Measurements from ENCODE around the gene CEP72. TPM values are rescaled to one million over a fixed set of nuclear protein-coding genes. Genes with fewer than 3 reads are reported as not detected.
"Not testable (repeated sequence)": the region's sequence is repeated elsewhere in the genome, so short reads cannot be mapped to it uniquely, and the experiment has no call there.

Gene CEP72
- total RNA-seq, 1 donor from 2014 or later = 7.6 TPM

GRCh38 chr5:580436-580835 is 31.7 kb upstream of the CEP72 start:
- no peak for TF ChIP-seq CTCF (IDR thresholded peaks at IDR 0.05)

GRCh38 chr5:581266-581665 is 30.9 kb upstream of the CEP72 start:
- peaks cover 36% of the 10 kb centered on the region for H3K27me3 Mint-ChIP-seq (ENCODE audit: unreplicated experiment)
- no peaks in the 10 kb centered on the region for H3K4me1 Mint-ChIP-seq (ENCODE audit: unreplicated experiment)
- H3K27ac Mint-ChIP-seq (ENCODE audit: unreplicated experiment) = no peak overlapping the region
- H3K36me3 Mint-ChIP-seq (ENCODE audit: unreplicated experiment) = no peaks in the 10 kb centered on the region
- H3K4me3 Mint-ChIP-seq (ENCODE audit: unreplicated experiment) = no peak overlapping the region
- DNase-seq (ENCODE audit: extremely low spot score, unreplicated experiment) = peak; percentile 59
- peaks cover 12% of the 10 kb centered on the region for H3K9me3 Mint-ChIP-seq (ENCODE audit: unreplicated experiment)
- TF ChIP-seq CTCF (IDR thresholded peaks at IDR 0.05) = no peak

More at GRCh38 chr5:580436-580835, 31.7 kb upstream of the CEP72 start:
- peak; percentile 60 for DNase-seq (ENCODE audit: extremely low spot score, unreplicated experiment)
- Mint-ChIP-seq H3K4me1 (ENCODE audit: unreplicated experiment) (no peaks in the 10 kb centered on the region), H3K27me3 (ENCODE audit: unreplicated experiment) (peaks cover 37% of the 10 kb centered on the region), H3K27ac (ENCODE audit: unreplicated experiment) (no peak overlapping the region), H3K36me3 (ENCODE audit: unreplicated experiment) (no peaks in the 10 kb centered on the region), H3K9me3 (ENCODE audit: unreplicated experiment) (peaks cover 13% of the 10 kb centered on the region), H3K4me3 (ENCODE audit: unreplicated experiment) (no peak overlapping the region)

GRCh38 chr5:581941-582340 is 30.2 kb upstream of the CEP72 start:
- peak; percentile 62 for DNase-seq (ENCODE audit: extremely low spot score, unreplicated experiment)
- Mint-ChIP-seq H3K4me1 (ENCODE audit: unreplicated experiment) (no peaks in the 10 kb centered on the region), H3K27me3 (ENCODE audit: unreplicated experiment) (peaks cover 33% of the 10 kb centered on the region), H3K4me3 (ENCODE audit: unreplicated experiment) (no peak overlapping the region), H3K27ac (ENCODE audit: unreplicated experiment) (no peak overlapping the region), H3K36me3 (ENCODE audit: unreplicated experiment) (no peaks in the 10 kb centered on the region), H3K9me3 (ENCODE audit: unreplicated experiment) (peaks cover 9% of the 10 kb centered on the region)
- no peak for TF ChIP-seq CTCF (IDR thresholded peaks at IDR 0.05)

GRCh38 chr5:582445-582844 is 29.7 kb upstream of the CEP72 start:
- H3K27ac Mint-ChIP-seq (ENCODE audit: unreplicated experiment); H3K4me1 Mint-ChIP-seq (ENCODE audit: unreplicated experiment); H3K4me3 Mint-ChIP-seq (ENCODE audit: unreplicated experiment); H3K9me3 Mint-ChIP-seq (ENCODE audit: unreplicated experiment); H3K36me3 Mint-ChIP-seq (ENCODE audit: unreplicated experiment); DNase-seq (ENCODE audit: extremely low spot score, unreplicated experiment): not testable (repeated sequence)
- peaks cover 32% of the 10 kb centered on the region for H3K27me3 Mint-ChIP-seq (ENCODE audit: unreplicated experiment)

- no peaks in the 10 kb centered on the region for H3K4me1 Mint-ChIP-seq (ENCODE audit: unreplicated experiment)
- no peaks in the 10 kb centered on the region for H3K36me3 Mint-ChIP-seq (ENCODE audit: unreplicated experiment)
- H3K27me3 Mint-ChIP-seq (ENCODE audit: unreplicated experiment) = peaks cover 25% of the 10 kb centered on the region
- H3K27ac Mint-ChIP-seq (ENCODE audit: unreplicated experiment) = no peak overlapping the region
- peaks cover under 1% of the 10 kb centered on the region for H3K9me3 Mint-ChIP-seq (ENCODE audit: unreplicated experiment)
- no peak for TF ChIP-seq CTCF (IDR thresholded peaks at IDR 0.05)
- peak; percentile 68 for DNase-seq (ENCODE audit: extremely low spot score, unreplicated experiment)
- H3K4me3 Mint-ChIP-seq (ENCODE audit: unreplicated experiment) = no peak overlapping the region
Measured at GRCh38 chr5:582936-583635, 29.1 kb upstream of the CEP72 start.

All from osteocyte (in vitro differentiated cells).